ENCODE data around the gene FLNA. TPM values are rescaled to one million over a fixed set of nuclear protein-coding genes. Genes with fewer than 3 reads are reported as not detected.

FLNA gene
- total RNA-seq, 2 experiments from 2014 or later: 1,012 to 1,022 TPM

- Mint-ChIP-seq H3K36me3 (ENCODE audit: low read depth) (peaks cover 66% of the 10 kb centered on the region), H3K27ac (peak overlapping the region; percentile 85), H3K4me3 (peak overlapping the region; percentile 48), H3K27me3 (no peaks in the 10 kb centered on the region), H3K9me3 (no peaks in the 10 kb centered on the region), H3K4me1 (ENCODE audit: low read depth) (peaks cover 26% of the 10 kb centered on the region)
- intact Hi-C loops (cut with DNase I, micrococcal nuclease): no loop called here
- peak; percentile 4 for ATAC-seq (ENCODE audit: poor library complexity)
- DNase-seq: peak in 1 of 14 experiments; percentile 3
- peaks cover 90% of the 10 kb centered on the region for H3K36me3 ChIP-seq (ENCODE audit: insufficient read depth, low read length)
- peak overlapping the region; percentile 53 to 55 for H3K27ac ChIP-seq (ENCODE audit: low read depth in 1 of 2, low read length in 2 of 2)
- no peaks in the 10 kb centered on the region for H3K27me3 ChIP-seq (ENCODE audit: control insufficient read depth in 1 of 2, insufficient read depth in 2 of 2, low read length in 2 of 2)
- TF ChIP-seq CTCF (IDR thresholded peaks at IDR 0.05): no peak
- H3K9me3 ChIP-seq (ENCODE audit: control insufficient read depth in 1 of 2, insufficient read depth in 1 of 2, low read length in 2 of 2): peaks cover 0 to 4% of the 10 kb centered on the region in 2 experiments
- ChIA-PET POLR2A (no interaction called here), CTCF (no interaction called here)
- no peak overlapping the region for H3K4me3 ChIP-seq (ENCODE audit: low read length)
- peaks cover 99% of the 10 kb centered on the region for H3K4me1 ChIP-seq (ENCODE audit: insufficient read depth, low read length)
Measured at GRCh38 chrX:154352012-154352401, 22.4 kb downstream of the FLNA start.

GRCh38 chrX:154351183-154352011 lies 23.0 kb downstream of the FLNA start:
- no peak for TF ChIP-seq CTCF (IDR thresholded peaks at IDR 0.05)
- no peaks in the 10 kb centered on the region for H3K27me3 Mint-ChIP-seq
- DNase-seq: peak in 10 of 14 experiments; percentile 28 to 81 (median 48)
- POLR2A ChIA-PET: no interaction called here
- H3K27me3 ChIP-seq (ENCODE audit: control insufficient read depth in 1 of 2, insufficient read depth in 2 of 2, low read length in 2 of 2): no peaks in the 10 kb centered on the region
- peaks cover 93% of the 10 kb centered on the region for H3K4me1 ChIP-seq (ENCODE audit: insufficient read depth, low read length)
- peaks cover 64% of the 10 kb centered on the region for H3K36me3 Mint-ChIP-seq (ENCODE audit: low read depth)
- H3K9me3 Mint-ChIP-seq: no peaks in the 10 kb centered on the region
- intact Hi-C loops (cut with DNase I, micrococcal nuclease): no loop called here
- H3K4me3 Mint-ChIP-seq: peak overlapping the region; percentile 48
- ATAC-seq (ENCODE audit: poor library complexity): peak; percentile 41
- H3K4me3 ChIP-seq (ENCODE audit: low read length): peak overlapping the region; percentile 3
- CTCF ChIA-PET: no interaction called here
- H3K27ac ChIP-seq (ENCODE audit: low read depth in 1 of 2, low read length in 2 of 2): peak overlapping the region; percentile 53 to 55
- peaks cover 0 to 4% of the 10 kb centered on the region in 2 experiments for H3K9me3 ChIP-seq (ENCODE audit: control insufficient read depth in 1 of 2, insufficient read depth in 1 of 2, low read length in 2 of 2)
- H3K4me1 Mint-ChIP-seq (ENCODE audit: low read depth): peaks cover 27% of the 10 kb centered on the region
- peak overlapping the region; percentile 85 for H3K27ac Mint-ChIP-seq
- peaks cover 83% of the 10 kb centered on the region for H3K36me3 ChIP-seq (ENCODE audit: insufficient read depth, low read length)

- no peak for TF ChIP-seq CTCF (IDR thresholded peaks at IDR 0.05)
- ChIA-PET CTCF (no interaction called here), POLR2A (interaction anchor here (0.9 to 1.1 kb wide), 3 partner anchors 15 to 20 kb away, joined by 3 to 4 read pairs (median 4); no protein-coding TSS in a partner anchor)
- peaks cover 76% of the 10 kb centered on the region for H3K36me3 ChIP-seq (ENCODE audit: insufficient read depth, low read length)
- peak overlapping the region; percentile 53 to 55 for H3K27ac ChIP-seq (ENCODE audit: low read depth in 1 of 2, low read length in 2 of 2)
- H3K9me3 ChIP-seq (ENCODE audit: control insufficient read depth in 1 of 2, insufficient read depth in 1 of 2, low read length in 2 of 2): peaks cover 0 to 4% of the 10 kb centered on the region in 2 experiments
- H3K27me3 Mint-ChIP-seq: no peaks in the 10 kb centered on the region
- H3K4me3 Mint-ChIP-seq: no peak overlapping the region
- intact Hi-C loops (cut with DNase I, micrococcal nuclease): no loop called here
- H3K27me3 ChIP-seq (ENCODE audit: control insufficient read depth in 1 of 2, insufficient read depth in 2 of 2, low read length in 2 of 2): no peaks in the 10 kb centered on the region
- DNase-seq (peak in 1 of 14 experiments; percentile 1), ATAC-seq (ENCODE audit: poor library complexity) (no peak)
- no peaks in the 10 kb centered on the region for H3K9me3 Mint-ChIP-seq
- peaks cover 27% of the 10 kb centered on the region for H3K4me1 Mint-ChIP-seq (ENCODE audit: low read depth)
- H3K4me1 ChIP-seq (ENCODE audit: insufficient read depth, low read length): peaks cover 85% of the 10 kb centered on the region
- H3K36me3 Mint-ChIP-seq (ENCODE audit: low read depth): peaks cover 60% of the 10 kb centered on the region
- peak overlapping the region; percentile 3 for H3K4me3 ChIP-seq (ENCODE audit: low read length)
- peak overlapping the region; percentile 85 for H3K27ac Mint-ChIP-seq
Measured at GRCh38 chrX:154350429-154351182, 23.8 kb downstream of the FLNA start.

Measured in CD4-positive, alpha-beta T cell (primary cell).